Kidney (tissue), 14 donors: ENCODE results near the gene GRAMD2A. TPM values are rescaled to one million over a fixed set of nuclear protein-coding genes. Genes with fewer than 3 reads are reported as not detected.

ENCODE experiments used
- DNase-seq, 5 donors: peaks; one replicate each; pipeline ENCODE4 v3.0.0-alpha.2; 2013 to 2020
- FAIRE-seq: peaks from 2 replicates; lab custom pipeline; 2012; peaks lifted over from hg19 to GRCh38; lab: Jason Lieb, UNC
- H3K27ac ChIP-seq, 2 donors: one replicate each; pipeline ENCODE4 v1.7.0; 2013; ENCODE audit warnings: low read depth in 2 of 2, low read length in 2 of 2, inconsistent platforms in 1 of 2
- H3K27me3 ChIP-seq: one replicate; pipeline ENCODE4 v1.7.1; 2013; ENCODE audit warnings: low read length, inconsistent platforms; ENCODE audit not compliant: control insufficient read depth, insufficient read depth
- H3K36me3 ChIP-seq, 3 donors: one replicate each; pipeline versions ENCODE4 v1.7.0 to v1.7.1; 2013; ENCODE audit warnings: low read length in 3 of 3, control low read depth in 1 of 3, inconsistent platforms in 1 of 3; ENCODE audit not compliant: insufficient read depth in 3 of 3, control insufficient read depth in 2 of 3
- H3K4me1 ChIP-seq, 3 donors: one replicate each; pipeline versions ENCODE4 v1.7.0 to v1.7.1; 2013; ENCODE audit warnings: low read length in 3 of 3, inconsistent platforms in 1 of 3, low read depth in 1 of 3; ENCODE audit not compliant: control insufficient read depth in 2 of 3, insufficient read depth in 2 of 3
- H3K4me3 ChIP-seq, 3 donors: one replicate each; pipeline versions ENCODE4 v1.7.0 to v1.8.1; 2013; ENCODE audit warnings: low read length in 3 of 3, control low read depth in 1 of 3, inconsistent platforms in 1 of 3
- H3K9ac ChIP-seq, 3 donors: one replicate each; pipeline versions ENCODE4 v1.7.0 to v1.7.1; 2013; ENCODE audit warnings: low read length in 3 of 3, control low read depth in 1 of 3, inconsistent platforms in 1 of 3
- H3K9me3 ChIP-seq, 3 donors: one replicate each; pipeline versions ENCODE4 v1.7.0 to v1.7.1; 2013; ENCODE audit warnings: low read length in 3 of 3, control low read depth in 1 of 3, inconsistent platforms in 1 of 3; ENCODE audit not compliant: control insufficient read depth in 2 of 3, insufficient read depth in 1 of 3
- CTCF ChIP-seq: IDR thresholded peaks from 3 replicates; pipeline ENCODE4 v1.5.1; 2012; ENCODE audit warnings: mild to moderate bottlenecking, moderate library complexity, borderline replicate concordance; ENCODE audit not compliant: insufficient read depth; ENCODE audit errors: extremely low read depth
- intact Hi-C: fragments of 100-400 bp; cut with DNase I; formaldehyde crosslinking; loops from one replicate; pipeline ENCODE4 v1.11.1; 2022
- polyA plus RNA-seq: library from polyadenylated mRNA; stranded (reverse); fragments of 350-450 nt; fragmentation: Illumina TruSeq; extraction: RNeasy Lipid Tissue Mini Kit (QIAGEN cat#74804); gene quantifications from one replicate; pipeline ENCODE4 v1.2.3, GENCODE V29; 2014; ENCODE audit warnings: low read depth, low replicate concordance; ENCODE audit not compliant: insufficient read depth
- total RNA-seq: library from RNA; stranded (reverse); fragmentation: NEBNext Ultra II Directional; extraction: Animal tissue kit (Norgen Biotek cat#: 25700); gene quantifications from one replicate; pipeline ENCODE4 v1.2.1, GENCODE V29; 2021
- donor health status: control.
- donor health status: control.
- donor health status: control.
- donor health status: control.
- donor health status: control.
- donor health status: DM: yes; HTN: yes; CAD: no.
- donor health status: Normal renal cell carcinoma (clear cell type).

The GRAMD2A gene
- total and polyA plus RNA-seq, 2 donors from 2014 or later = 2.7 to 5.4 TPM

GRCh38 chr15:72198356-72199204, 993 bp upstream of the GRAMD2A start:
- Histone ChIP-seq H3K4me1 (peaks cover 0 to 22% (median 0%) of the 10 kb centered on the region in 3 donors), H3K4me3 (no peak overlapping the region), H3K27ac (no peak overlapping the region), H3K36me3 (peaks cover 2 to 32% (median 24%) of the 10 kb centered on the region in 3 donors), H3K9ac (no peak overlapping the region), H3K9me3 (no peaks in the 10 kb centered on the region), H3K27me3 (no peaks in the 10 kb centered on the region)
- no peak for FAIRE-seq
- no peak for TF ChIP-seq CTCF
- DNase-seq = peak in 1 of 5 donors; percentile 44
- intact Hi-C loops = no loop called here

- no peaks in the 10 kb centered on the region for H3K9me3 ChIP-seq
Measured at GRCh38 chr15:72197041-72197459, 537 bp downstream of the GRAMD2A start.

GRCh38 chr15:72196409-72197040, 1.1 kb downstream of the GRAMD2A start:
- intact Hi-C loops = no loop called here
- Histone ChIP-seq H3K36me3 (peaks cover 2 to 18% (median 10%) of the 10 kb centered on the region in 3 donors), H3K9me3 (no peaks in the 10 kb centered on the region), H3K4me1 (peaks cover 0 to 14% (median 0%) of the 10 kb centered on the region in 3 donors), H3K4me3 (peak overlapping the region in 2 of 3 donors; percentile 55 to 59), H3K27me3 (no peaks in the 10 kb centered on the region), H3K27ac (no peak overlapping the region), H3K9ac (no peak overlapping the region)
- FAIRE-seq = no peak
- no peak for TF ChIP-seq CTCF
- peak in 2 of 5 donors; percentile 53 to 74 for DNase-seq

More at GRCh38 chr15:72197041-72197459, 537 bp downstream of the GRAMD2A start:
- no peak for TF ChIP-seq CTCF
- Histone ChIP-seq H3K27ac (no peak overlapping the region), H3K4me1 (peaks cover 0 to 14% (median 0%) of the 10 kb centered on the region in 3 donors), H3K36me3 (peaks cover 2 to 23% (median 13%) of the 10 kb centered on the region in 3 donors), H3K27me3 (no peaks in the 10 kb centered on the region), H3K9ac (no peak overlapping the region), H3K4me3 (peak overlapping the region in 2 of 3 donors; percentile 55 to 59)
- intact Hi-C loops = no loop called here
- FAIRE-seq (no peak), DNase-seq (peak in 2 of 5 donors; percentile 47 to 50)
